Activated CD4-positive, alpha-beta memory T cell treated with anti-CD3 and anti-CD28 coated beads for 36 hours (primary cell): ENCODE measurements around the gene HNRNPH1. TPM values are rescaled to one million over a fixed set of nuclear protein-coding genes. Genes with fewer than 3 reads are reported as not detected.
A peak's percentile ranks its signal among the peaks of the same experiment; 100 is the strongest.

Experiments used
- CTCF ChIA-PET: fragments of 350-600 bp; sonication (Branson Sonifier 250); formaldehyde crosslinking; loops from one replicate; lab custom pipeline; 2021; ENCODE audit warnings: antibody characterized with exemption, inconsistent platforms; lab: Charles Lee
- POLR2A ChIA-PET: fragments of 350-600 bp; sonication (Branson Sonifier 250); formaldehyde crosslinking; loops from one replicate; lab custom pipeline; 2021; ENCODE audit warnings: antibody characterized with exemption; lab: Charles Lee
- DNase-seq: peaks from one replicate; pipeline ENCODE4 v3.0.0-alpha.2; 2020
- H3K27ac Mint-ChIP-seq: one replicate; pipeline ENCODE4 v1.8.0; 2021; ENCODE audit warnings: mixed read lengths
- H3K27me3 Mint-ChIP-seq: one replicate; pipeline ENCODE4 v1.8.0; 2021; ENCODE audit warnings: mixed read lengths
- H3K36me3 Mint-ChIP-seq: one replicate; pipeline ENCODE4 v1.8.0; 2021; ENCODE audit warnings: mixed read lengths
- H3K4me1 Mint-ChIP-seq: one replicate; pipeline ENCODE4 v1.8.0; 2021; ENCODE audit warnings: low read depth, mixed read lengths
- H3K4me3 Mint-ChIP-seq: one replicate; pipeline ENCODE4 v1.8.0; 2021; ENCODE audit warnings: mild to moderate bottlenecking, mixed read lengths
- H3K9me3 Mint-ChIP-seq: one replicate; pipeline ENCODE4 v1.8.0; 2021; ENCODE audit warnings: mixed read lengths
- intact Hi-C: fragments of 100-400 bp; cut with micrococcal nuclease; formaldehyde crosslinking; loops from one replicate; pipeline ENCODE4 v1.15.1; 2023
- total RNA-seq, 2 experiments: library from RNA; stranded (reverse); gene quantifications; one replicate each; pipeline ENCODE4 v1.2.3, GENCODE V29; 2021

The HNRNPH1 gene
- total RNA-seq, 2 experiments from 2014 or later = 604 to 611 TPM

DNA sequence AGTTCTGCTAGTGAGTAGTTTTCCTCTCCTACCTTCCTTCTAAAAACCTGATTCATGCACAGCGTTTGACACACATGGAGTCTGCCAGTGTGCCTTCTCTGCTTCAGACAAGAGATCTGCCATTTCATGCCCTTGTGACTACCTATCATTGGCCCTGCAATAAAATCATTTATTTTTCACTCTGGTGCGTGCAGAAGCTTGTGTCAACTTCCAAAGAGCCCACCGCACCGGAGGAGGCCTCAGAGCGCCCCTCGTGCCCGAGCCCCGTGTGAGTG is 13.7 kb downstream of the HNRNPH1 start:
- H3K27ac Mint-ChIP-seq = peak overlapping the region; percentile 15
- CTCF ChIA-PET = no interaction called here
- peaks cover 49% of the 10 kb centered on the region for H3K36me3 Mint-ChIP-seq
- no peaks in the 10 kb centered on the region for H3K9me3 Mint-ChIP-seq
- H3K4me3 Mint-ChIP-seq = no peak overlapping the region
- peaks cover 40% of the 10 kb centered on the region for H3K4me1 Mint-ChIP-seq
- no peaks in the 10 kb centered on the region for H3K27me3 Mint-ChIP-seq
- intact Hi-C loops = no loop called here
- POLR2A ChIA-PET = interaction anchor here (9.4 kb wide), 1 partner anchor 12 kb away, joined by 105 read pairs; the partner anchor contains the start of gene HNRNPH1
- DNase-seq = no peak

DNA sequence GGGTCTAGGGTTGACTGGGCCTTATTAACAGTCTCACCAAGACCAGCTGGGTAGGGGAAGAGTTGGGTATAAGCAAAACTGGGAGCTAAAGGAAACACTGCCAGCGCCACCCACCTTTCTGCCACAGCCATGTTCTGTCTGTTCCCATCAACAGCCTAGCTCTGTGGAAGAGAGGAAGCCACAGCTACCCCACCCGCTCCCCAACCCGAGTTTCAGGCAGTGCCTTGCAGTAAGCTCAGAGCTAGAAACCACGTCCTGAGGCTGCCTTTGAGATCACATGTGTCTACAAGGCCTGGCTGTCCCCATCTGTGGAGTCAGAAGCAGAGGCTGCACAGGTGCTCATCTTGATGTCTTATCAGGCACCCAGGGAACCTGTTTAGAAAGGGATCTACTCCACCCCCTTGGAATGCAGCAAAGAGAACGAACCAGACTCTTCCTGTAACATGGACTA is 15.3 kb downstream of the HNRNPH1 start:
- CTCF ChIA-PET = interaction anchor here (0.8 kb wide), 1 partner anchor 60 kb away, joined by 3 read pairs; no protein-coding TSS in a partner anchor
- Mint-ChIP-seq H3K4me3 (no peak overlapping the region), H3K9me3 (no peaks in the 10 kb centered on the region), H3K36me3 (peaks cover 35% of the 10 kb centered on the region), H3K27ac (peak overlapping the region; percentile 71), H3K27me3 (no peaks in the 10 kb centered on the region), H3K4me1 (peaks cover 35% of the 10 kb centered on the region)
- POLR2A ChIA-PET = interaction anchor here (0.6 to 9.4 kb wide), 2 partner anchors 14 to 46 kb away, joined by 3 to 105 read pairs; partner anchors contain the start of gene HNRNPH1
- intact Hi-C loops = no loop called here
- peak; percentile 64 for DNase-seq

DNA sequence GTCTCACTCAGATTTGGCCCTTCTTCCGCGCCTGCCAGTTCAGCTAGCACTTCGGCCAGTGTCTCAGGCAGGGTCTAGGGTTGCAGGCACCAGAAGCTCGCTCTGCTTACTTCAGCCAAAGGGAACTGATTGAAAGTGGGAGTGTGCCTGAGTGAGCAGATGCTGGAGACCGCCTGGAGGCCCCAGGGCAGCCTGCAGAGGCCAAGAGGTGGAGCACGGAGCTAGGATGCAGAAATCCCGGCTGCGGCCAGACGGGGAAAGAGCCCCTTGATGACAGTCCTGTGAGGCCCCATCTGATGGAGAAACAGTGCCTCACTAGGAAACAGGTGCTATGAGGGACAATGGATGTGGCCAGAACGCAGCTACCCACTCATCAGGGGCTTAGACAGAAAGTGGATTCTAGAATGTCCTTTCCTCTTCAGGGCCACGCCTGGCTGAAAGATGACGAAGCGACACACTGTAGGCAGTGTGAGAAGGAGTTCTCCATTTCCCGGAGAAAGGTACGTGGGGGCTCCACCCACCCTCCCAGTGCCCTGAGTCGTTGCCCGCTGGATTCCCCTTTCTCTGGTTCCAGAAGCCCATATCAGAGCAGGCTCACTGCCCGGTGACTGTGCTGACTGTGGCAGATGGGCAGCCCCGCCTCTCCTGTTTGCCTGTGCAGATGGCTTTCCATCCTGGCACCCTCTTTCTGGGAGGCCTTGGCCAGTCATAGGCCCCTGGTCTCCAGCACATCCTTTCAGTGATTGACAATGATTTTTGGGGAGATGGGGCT is 16.1 kb downstream of the HNRNPH1 start:
- Mint-ChIP-seq H3K27me3 (no peaks in the 10 kb centered on the region), H3K4me1 (peaks cover 32% of the 10 kb centered on the region), H3K9me3 (no peaks in the 10 kb centered on the region), H3K4me3 (no peak overlapping the region), H3K27ac (peak overlapping the region; percentile 71), H3K36me3 (peaks cover 31% of the 10 kb centered on the region)
- no peak for DNase-seq
- intact Hi-C loops = no loop called here
- CTCF ChIA-PET = interaction anchor here (0.8 kb wide), 1 partner anchor 61 kb away, joined by 3 read pairs; no protein-coding TSS in a partner anchor
- POLR2A ChIA-PET = interaction anchor here (0.6 to 9.4 kb wide), 2 partner anchors 14 to 45 kb away, joined by 3 to 105 read pairs; partner anchors contain the start of gene HNRNPH1

DNA sequence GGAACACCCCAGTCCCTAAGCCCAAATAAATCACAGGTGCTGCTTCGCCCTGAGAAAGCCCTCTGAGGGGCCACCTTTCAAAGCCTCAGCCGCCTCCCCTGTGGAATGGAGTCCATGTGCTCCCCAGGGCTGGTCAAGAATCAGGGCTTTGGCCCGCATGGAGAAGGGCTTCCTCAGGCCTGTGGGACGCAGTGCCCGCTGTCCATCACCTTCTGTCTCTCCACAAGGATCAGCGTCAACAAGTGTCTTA is 16.6 kb downstream of the HNRNPH1 start:
- DNase-seq = no peak
- CTCF ChIA-PET = no interaction called here
- intact Hi-C loops = no loop called here
- POLR2A ChIA-PET = no interaction called here
- no peaks in the 10 kb centered on the region for H3K9me3 Mint-ChIP-seq
- no peaks in the 10 kb centered on the region for H3K27me3 Mint-ChIP-seq
- peaks cover 31% of the 10 kb centered on the region for H3K4me1 Mint-ChIP-seq
- H3K36me3 Mint-ChIP-seq = peaks cover 28% of the 10 kb centered on the region
- H3K27ac Mint-ChIP-seq = no peak overlapping the region
- no peak overlapping the region for H3K4me3 Mint-ChIP-seq

DNA sequence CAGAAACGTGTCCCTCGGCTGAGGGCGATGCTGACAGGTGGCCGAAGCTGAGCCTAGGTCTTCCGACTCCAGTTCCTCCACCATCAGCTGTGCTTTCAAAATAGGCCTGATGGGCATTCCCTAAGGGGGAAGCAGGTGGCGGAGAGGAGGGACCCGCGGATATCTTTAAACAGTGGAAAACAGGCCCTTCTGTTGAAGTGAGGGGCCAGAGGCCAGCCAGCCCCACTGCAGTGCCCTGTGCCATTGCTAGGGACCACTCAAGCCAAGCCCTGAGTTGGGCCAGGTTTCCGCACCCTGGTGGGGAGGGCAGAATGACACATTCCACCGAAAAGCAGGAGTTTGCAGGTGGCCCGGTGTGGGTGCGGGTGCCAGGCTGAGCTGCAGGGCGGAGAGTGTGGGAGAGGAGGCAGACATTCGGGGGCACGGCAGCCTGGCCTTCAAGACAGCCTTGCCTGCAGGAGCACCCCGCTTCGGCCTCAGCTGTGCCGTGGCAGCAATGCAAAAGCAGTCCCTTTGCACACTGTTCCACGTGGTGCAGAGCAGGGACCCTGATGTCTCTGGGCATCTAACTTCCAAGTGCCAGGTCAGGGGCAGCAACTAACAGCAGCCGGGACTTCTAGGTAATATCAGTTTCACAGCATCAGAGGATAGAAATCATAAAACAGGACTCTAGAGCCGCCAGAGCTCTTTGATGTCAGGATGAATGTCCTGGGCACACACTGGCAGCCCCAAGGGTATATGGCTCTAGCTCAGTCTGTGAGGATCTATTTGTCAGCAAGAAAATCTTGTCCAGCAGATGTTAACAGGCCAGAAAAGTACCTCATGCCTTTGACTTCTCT is 17.2 kb downstream of the HNRNPH1 start:
- ChIA-PET CTCF (no interaction called here), POLR2A (no interaction called here)
- H3K27ac Mint-ChIP-seq = no peak overlapping the region
- no peak overlapping the region for H3K4me3 Mint-ChIP-seq
- H3K9me3 Mint-ChIP-seq = no peaks in the 10 kb centered on the region
- no peaks in the 10 kb centered on the region for H3K27me3 Mint-ChIP-seq
- DNase-seq = no peak
- H3K36me3 Mint-ChIP-seq = peaks cover 25% of the 10 kb centered on the region
- intact Hi-C loops = no loop called here
- H3K4me1 Mint-ChIP-seq = peaks cover 28% of the 10 kb centered on the region

DNA sequence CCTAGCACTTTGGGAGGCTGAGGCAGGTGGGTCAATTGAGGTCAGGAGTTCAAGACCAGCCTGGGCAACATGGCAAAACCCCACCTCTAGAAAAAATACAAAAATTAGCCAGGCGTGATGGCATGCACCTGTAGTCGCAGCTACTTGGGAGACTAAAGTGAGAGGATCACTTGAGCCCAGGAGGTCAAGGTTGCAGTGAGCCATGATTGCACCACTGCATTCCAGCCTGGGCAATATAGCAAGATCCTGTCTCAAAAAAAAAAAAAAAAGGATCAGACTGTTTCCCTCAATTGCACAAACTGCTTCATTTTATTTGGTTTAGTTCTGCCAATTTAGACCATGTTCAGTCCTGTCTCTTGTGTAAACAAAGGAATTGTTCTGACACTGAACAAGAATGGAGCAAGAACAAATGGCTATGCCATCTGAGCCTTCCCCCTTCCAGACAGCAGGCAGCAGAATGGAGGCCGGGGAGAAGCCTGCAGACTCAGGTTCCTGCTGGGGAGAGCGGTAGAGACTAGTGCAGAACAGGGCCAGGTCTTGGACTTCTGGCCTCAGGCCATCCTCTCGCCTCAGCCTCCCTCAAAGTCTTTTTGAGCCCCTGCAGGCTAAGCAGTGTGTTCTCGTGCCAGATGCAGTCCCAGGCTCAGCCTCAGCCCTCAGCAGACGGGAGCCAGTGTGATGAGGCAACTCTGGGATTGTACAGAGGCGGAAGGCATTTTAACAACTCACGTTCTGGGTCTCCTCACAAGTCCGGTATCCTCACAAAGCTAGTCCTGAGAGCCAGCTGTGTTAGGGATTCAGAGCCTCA is 18.2 kb downstream of the HNRNPH1 start:
- H3K27ac Mint-ChIP-seq = peak overlapping the region; percentile 24
- intact Hi-C loops = no loop called here
- DNase-seq = no peak
- H3K4me1 Mint-ChIP-seq = peaks cover 20% of the 10 kb centered on the region
- ChIA-PET CTCF (no interaction called here), POLR2A (no interaction called here)
- peaks cover 18% of the 10 kb centered on the region for H3K36me3 Mint-ChIP-seq
- no peak overlapping the region for H3K4me3 Mint-ChIP-seq
- H3K9me3 Mint-ChIP-seq = no peaks in the 10 kb centered on the region
- no peaks in the 10 kb centered on the region for H3K27me3 Mint-ChIP-seq

DNA sequence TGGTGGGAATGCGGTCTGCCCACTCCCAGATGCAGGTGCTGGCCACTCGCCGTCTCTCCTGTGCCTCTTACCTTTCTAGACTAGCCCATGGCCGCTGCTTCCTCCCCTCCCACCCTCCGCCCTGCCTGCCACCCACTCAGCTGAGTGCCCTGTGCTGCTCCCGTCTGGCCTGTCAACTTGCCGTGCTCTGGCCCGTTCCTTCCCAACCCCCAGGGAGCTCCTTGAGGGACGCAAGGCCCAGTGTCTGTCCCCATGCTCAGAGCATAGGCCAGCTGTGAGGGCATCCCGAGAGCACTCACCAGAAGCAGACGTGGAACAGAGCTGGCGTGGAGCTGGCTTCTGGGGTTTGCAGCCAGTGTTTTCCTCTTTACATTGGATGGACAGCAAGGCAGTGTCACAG is 20.2 kb downstream of the HNRNPH1 start:
- peaks cover 19% of the 10 kb centered on the region for H3K36me3 Mint-ChIP-seq
- no peak overlapping the region for H3K4me3 Mint-ChIP-seq
- H3K9me3 Mint-ChIP-seq = no peaks in the 10 kb centered on the region
- H3K4me1 Mint-ChIP-seq = peaks cover 4% of the 10 kb centered on the region
- ChIA-PET POLR2A (no interaction called here), CTCF (no interaction called here)
- DNase-seq = no peak
- no peaks in the 10 kb centered on the region for H3K27me3 Mint-ChIP-seq
- H3K27ac Mint-ChIP-seq = no peak overlapping the region
- intact Hi-C loops = no loop called here

DNA sequence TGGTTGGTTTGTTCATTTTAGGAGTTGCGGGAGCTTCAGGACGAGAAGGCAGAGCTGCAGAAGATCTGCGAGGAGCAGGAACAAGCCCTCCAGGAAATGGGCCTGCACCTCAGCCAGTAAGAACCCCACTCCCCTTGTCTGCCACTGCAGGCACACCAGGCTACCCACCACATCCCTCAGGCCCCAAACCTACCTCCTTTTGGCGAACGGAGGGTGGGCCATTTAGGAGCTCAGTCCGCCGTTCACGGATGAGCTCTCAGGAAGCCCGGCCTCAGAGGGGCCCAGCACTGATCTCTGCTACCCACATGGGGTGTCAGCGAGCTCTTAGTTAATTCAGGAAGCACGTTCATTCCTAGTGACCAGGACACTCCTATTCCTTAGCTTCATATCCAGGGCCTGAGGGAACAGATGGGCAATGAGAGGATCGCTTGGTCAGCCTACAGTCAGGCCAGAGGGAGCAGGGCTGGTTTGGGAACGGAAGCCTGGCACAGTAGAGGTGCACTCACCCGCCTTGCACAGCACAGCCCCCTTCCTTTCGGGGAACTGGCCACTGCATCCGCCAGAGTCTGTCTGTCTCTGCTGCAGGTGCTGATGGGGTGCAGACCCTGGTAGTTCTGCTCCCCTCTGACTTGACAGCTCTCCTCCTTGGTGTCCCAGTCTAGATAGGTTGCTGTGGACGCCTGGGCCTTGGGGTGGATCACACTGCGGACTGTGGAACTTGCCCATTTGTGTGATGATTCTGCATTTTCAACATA is 21.4 kb downstream of the HNRNPH1 start:
- Mint-ChIP-seq H3K4me1 (no peaks in the 10 kb centered on the region), H3K9me3 (no peaks in the 10 kb centered on the region), H3K4me3 (no peak overlapping the region), H3K36me3 (peaks cover 19% of the 10 kb centered on the region), H3K27me3 (no peaks in the 10 kb centered on the region), H3K27ac (no peak overlapping the region)
- no peak for DNase-seq
- intact Hi-C loops = no loop called here
- ChIA-PET CTCF (no interaction called here), POLR2A (interaction anchor here (0.9 kb wide), 1 partner anchor 13 kb away, joined by 3 read pairs; no protein-coding TSS in a partner anchor)

DNA sequence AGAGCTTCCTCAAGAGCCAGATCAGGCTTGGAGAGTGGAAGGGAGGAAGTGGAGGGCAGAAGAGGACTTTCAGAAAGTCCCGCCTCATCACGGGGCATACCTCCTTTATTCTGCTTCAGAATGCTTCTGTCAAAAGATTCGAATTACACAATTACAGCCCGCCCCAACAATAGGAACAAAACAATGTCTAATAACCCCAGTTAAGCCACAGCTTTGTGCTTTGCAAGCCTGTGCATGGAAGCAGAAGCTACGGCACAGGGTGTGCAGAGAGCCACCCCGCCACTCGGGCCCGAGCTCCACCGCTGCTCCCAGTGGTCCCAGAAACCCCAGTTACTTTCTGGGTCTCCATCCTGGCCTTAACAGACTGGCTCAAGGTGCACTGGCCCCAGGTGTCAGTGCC is 23.5 kb downstream of the HNRNPH1 start:
- no peak for DNase-seq
- Mint-ChIP-seq H3K4me3 (no peak overlapping the region), H3K4me1 (no peaks in the 10 kb centered on the region), H3K9me3 (no peaks in the 10 kb centered on the region), H3K27me3 (no peaks in the 10 kb centered on the region), H3K36me3 (peaks cover 27% of the 10 kb centered on the region), H3K27ac (no peak overlapping the region)
- CTCF ChIA-PET = interaction anchor here (1.4 kb wide), 1 partner anchor 8 kb away, joined by 3 read pairs; no protein-coding TSS in a partner anchor
- POLR2A ChIA-PET = interaction anchor here (1.2 kb wide), 1 partner anchor 14 kb away, joined by 4 read pairs; no protein-coding TSS in a partner anchor
- intact Hi-C loops = no loop called here

DNA sequence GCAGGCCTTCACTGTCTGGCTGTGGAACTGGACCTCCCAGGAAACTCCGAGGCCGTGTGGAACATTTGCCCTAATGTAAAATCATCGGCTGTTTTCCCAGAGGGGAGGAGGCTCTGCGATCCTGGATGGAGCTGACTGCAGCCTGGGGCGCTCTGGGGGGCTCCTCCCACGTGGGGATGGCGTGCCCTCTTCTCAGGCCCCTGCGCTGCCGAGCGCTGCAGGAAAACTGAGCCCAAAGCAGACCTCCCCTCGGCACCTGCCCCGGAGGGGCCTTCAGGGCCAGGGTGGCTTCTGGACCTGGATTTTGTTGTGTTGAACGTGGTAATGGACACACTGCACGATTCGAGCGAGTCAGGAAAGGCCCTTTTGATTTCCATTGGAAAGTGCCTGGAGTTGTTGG is 23.9 kb downstream of the HNRNPH1 start:
- H3K9me3 Mint-ChIP-seq = no peaks in the 10 kb centered on the region
- ChIA-PET CTCF (interaction anchor here (1.4 kb wide), 1 partner anchor 8 kb away, joined by 3 read pairs; no protein-coding TSS in a partner anchor), POLR2A (no interaction called here)
- no peaks in the 10 kb centered on the region for H3K27me3 Mint-ChIP-seq
- no peak for DNase-seq
- peaks cover 30% of the 10 kb centered on the region for H3K36me3 Mint-ChIP-seq
- intact Hi-C loops = no loop called here
- H3K4me1 Mint-ChIP-seq = no peaks in the 10 kb centered on the region
- no peak overlapping the region for H3K27ac Mint-ChIP-seq
- H3K4me3 Mint-ChIP-seq = no peak overlapping the region

DNA sequence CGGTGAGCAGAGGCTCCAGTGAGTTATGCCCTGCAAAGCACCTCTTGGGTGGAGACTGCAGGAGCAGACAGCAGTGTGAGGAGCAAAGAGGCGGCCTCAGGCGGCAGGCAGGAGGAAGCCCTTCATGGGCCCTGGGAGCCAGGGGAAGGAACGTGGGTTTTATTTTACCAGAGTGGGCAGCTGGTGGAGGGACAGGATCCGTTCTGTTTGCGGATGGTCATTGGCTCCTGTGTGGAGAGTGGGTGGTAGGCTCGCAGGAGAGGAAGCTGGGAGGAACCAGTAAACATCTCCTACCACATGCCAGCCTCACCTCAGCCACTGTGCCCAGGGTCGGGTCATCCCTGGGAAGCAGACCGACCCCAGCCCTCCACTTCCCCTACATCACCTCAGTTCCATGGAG is 24.4 kb downstream of the HNRNPH1 start:
- DNase-seq = no peak
- intact Hi-C loops = no loop called here

More for the DNA sequence above, 24.4 kb downstream of the HNRNPH1 start:
- no peaks in the 10 kb centered on the region for H3K9me3 Mint-ChIP-seq
- H3K4me1 Mint-ChIP-seq = no peaks in the 10 kb centered on the region
- no peaks in the 10 kb centered on the region for H3K27me3 Mint-ChIP-seq
- no peak overlapping the region for H3K27ac Mint-ChIP-seq
- POLR2A ChIA-PET = interaction anchor here (0.5 to 0.9 kb wide), 2 partner anchors 24 to 34 kb away, joined by 3 to 5 read pairs; partner anchors contain the start of gene HNRNPH1
- CTCF ChIA-PET = no interaction called here
- peaks cover 31% of the 10 kb centered on the region for H3K36me3 Mint-ChIP-seq
- H3K4me3 Mint-ChIP-seq = no peak overlapping the region
